Ishikawa (cell line): ENCODE data around the gene CCAR1.

Source experiments
- CEBPB ChIP-seq: IDR thresholded peaks from 2 replicates; pipeline ENCODE4 v1.6.1; 2012
- CREB1 ChIP-seq: IDR thresholded peaks from 2 replicates; pipeline ENCODE4 v1.6.1; 2012; ENCODE audit warnings: low read depth
- EGR1 ChIP-seq: IDR thresholded peaks from 2 replicates; pipeline ENCODE4 v1.6.1; 2012
- EP300 ChIP-seq: IDR thresholded peaks from 2 replicates; pipeline ENCODE4 v1.6.1; 2012; ENCODE audit warnings: borderline replicate concordance
- FOXM1 ChIP-seq: IDR thresholded peaks from 2 replicates; pipeline ENCODE4 v1.6.1; 2012; ENCODE audit warnings: low read depth, borderline replicate concordance
- NFIC ChIP-seq: IDR thresholded peaks from 2 replicates; pipeline ENCODE4 v1.6.1; 2012
- RAD21 ChIP-seq: IDR thresholded peaks from 2 replicates; pipeline ENCODE4 v1.6.1; 2012; ENCODE audit warnings: low read depth
- REST ChIP-seq: IDR thresholded peaks from 2 replicates; pipeline ENCODE4 v1.6.1; 2012; ENCODE audit warnings: low read depth, mild to moderate bottlenecking
- TAF1 ChIP-seq: IDR thresholded peaks from 2 replicates; pipeline ENCODE4 v1.6.1; 2012; ENCODE audit warnings: low read depth, mild to moderate bottlenecking
- TCF12 ChIP-seq: IDR thresholded peaks from 2 replicates; pipeline ENCODE4 v1.6.1; 2012; ENCODE audit warnings: low read depth
- USF1 ChIP-seq: IDR thresholded peaks from 2 replicates; pipeline ENCODE4 v1.6.1; 2012
- YY1 ChIP-seq: IDR thresholded peaks from 2 replicates; pipeline ENCODE4 v1.6.1; 2012; ENCODE audit warnings: low read depth
- ZBTB7A ChIP-seq: IDR thresholded peaks from 2 replicates; pipeline ENCODE4 v1.6.1; 2012; ENCODE audit warnings: low read depth

The CCAR1 gene

GRCh38 chr10:68781613-68782574 lies 60.9 kb downstream of the CCAR1 start:
- no peak for TF ChIP-seq FOXM1
- no peak for TF ChIP-seq USF1
- no peak for TF ChIP-seq EP300

GRCh38 chr10:68784476-68784875 lies 63.4 kb downstream of the CCAR1 start:
- TF ChIP-seq CEBPB (no peak), EP300 (no peak), REST (no peak), CREB1 (no peak), USF1 (no peak), YY1 (no peak)

GRCh38 chr10:68787813-68788212 lies 66.8 kb downstream of the CCAR1 start:
- TF ChIP-seq REST, result no peak

- TF ChIP-seq REST, result no peak
- no peak for TF ChIP-seq FOXM1
- TF ChIP-seq TCF12, result no peak
- TF ChIP-seq NFIC, result no peak
- TF ChIP-seq EGR1, result no peak
- TF ChIP-seq YY1, result no peak
- no peak for TF ChIP-seq USF1
- no peak for TF ChIP-seq CEBPB
- TF ChIP-seq EP300, result no peak
- TF ChIP-seq TAF1, result no peak
- TF ChIP-seq RAD21, result no peak
- TF ChIP-seq ZBTB7A, result no peak
These were observed 69.4 kb downstream of the CCAR1 start for GRCh38 chr10:68790476-68790875.

- TF ChIP-seq RAD21, result 0 out of 2 replicates have a peak, but pooled peaks have one; percentile 4
- no peak for TF ChIP-seq TAF1
These were observed 71.1 kb downstream of the CCAR1 start for GRCh38 chr10:68792115-68792514.
